Stimulated activated CD4-positive, alpha-beta T cell treated with anti-CD3 and anti-CD28 coated beads, Interleukin-12 subunit alpha, Interleukin-12 subunit beta, amount 100 ng/mL, for 4 hours (primary cell): ENCODE results near the gene CBX2.

ENCODE experiments used
- DNase-seq: peaks from one replicate; pipeline ENCODE4 v3.0.0-alpha.2; 2020

Gene CBX2

GRCh38 chr17:79801156-79802038 lies 23.4 kb downstream of the CBX2 start:
- DNase-seq = no peak

- DNase-seq = no peak
Observed at GRCh38 chr17:79802039-79802735, 24.2 kb downstream of the CBX2 start.

GRCh38 chr17:79802736-79803420 lies 24.9 kb downstream of the CBX2 start:
- no peak for DNase-seq

- DNase-seq = no peak
Observed at GRCh38 chr17:79803421-79803996, 25.6 kb downstream of the CBX2 start.

GRCh38 chr17:79803997-79804855 lies 26.3 kb downstream of the CBX2 start:
- DNase-seq = peak; percentile 66

- no peak for DNase-seq
Observed at GRCh38 chr17:79804856-79805696, 27.1 kb downstream of the CBX2 start.

GRCh38 chr17:79806446-79806760 lies 28.5 kb downstream of the CBX2 start:
- no peak for DNase-seq

- no peak for DNase-seq
Observed at GRCh38 chr17:79806863-79807720, 29.1 kb downstream of the CBX2 start.

- DNase-seq = no peak
Observed at GRCh38 chr17:79808763-79809529, 31.0 kb downstream of the CBX2 start.

GRCh38 chr17:79809530-79810129 lies 31.7 kb downstream of the CBX2 start:
- DNase-seq = no peak

- DNase-seq = peak; percentile 81
Observed at GRCh38 chr17:79810130-79811010, 32.4 kb downstream of the CBX2 start.

GRCh38 chr17:79811011-79811867 lies 33.3 kb downstream of the CBX2 start:
- DNase-seq = no peak

- no peak for DNase-seq
Observed at GRCh38 chr17:79811868-79812352, 34.0 kb downstream of the CBX2 start.

- no peak for DNase-seq
Observed at GRCh38 chr17:79812353-79813258, 34.7 kb downstream of the CBX2 start.

GRCh38 chr17:79813297-79814126 lies 35.6 kb downstream of the CBX2 start:
- DNase-seq = no peak
